Activated T-cell treated with anti-CD3 and anti-CD28 coated beads, Interleukin-2, amount 50 U/mL, for 24 hours (primary cell): ENCODE data around the gene ADNP2.

ENCODE experiments used
- DNase-seq: peaks from one replicate; pipeline ENCODE4 v3.0.0-alpha.2; 2020
- H3K27ac Mint-ChIP-seq: 2 replicates; pipeline ENCODE4 v1.8.0; 2020; ENCODE audit warnings: mild to moderate bottlenecking, mixed read lengths
- H3K27me3 Mint-ChIP-seq: 2 replicates; pipeline ENCODE4 v1.8.0; 2020; ENCODE audit warnings: mixed read lengths
- H3K36me3 Mint-ChIP-seq: 2 replicates; pipeline ENCODE4 v1.8.0; 2020; ENCODE audit warnings: low read depth, mixed read lengths
- H3K4me1 Mint-ChIP-seq: 2 replicates; pipeline ENCODE4 v1.8.0; 2020; ENCODE audit warnings: low read depth, mixed read lengths
- H3K4me3 Mint-ChIP-seq: 2 replicates; pipeline ENCODE4 v1.8.0; 2020; ENCODE audit warnings: mild to moderate bottlenecking, moderate library complexity, mixed read lengths
- H3K9me3 Mint-ChIP-seq: 2 replicates; pipeline ENCODE4 v1.8.0; 2020; ENCODE audit warnings: mixed read lengths

ADNP2 gene

GRCh38 chr18:80126797-80127196 is 17.7 kb downstream of the ADNP2 start:
- H3K27ac Mint-ChIP-seq, result peak overlapping the region; percentile 80
- H3K4me3 Mint-ChIP-seq, result peak overlapping the region; percentile 43
- H3K4me1 Mint-ChIP-seq, result peaks cover 61% of the 10 kb centered on the region
- DNase-seq, result no peak
- peaks cover 75% of the 10 kb centered on the region for H3K36me3 Mint-ChIP-seq
- no peaks in the 10 kb centered on the region for H3K9me3 Mint-ChIP-seq
- H3K27me3 Mint-ChIP-seq, result no peaks in the 10 kb centered on the region

GRCh38 chr18:80127635-80128034 is 18.6 kb downstream of the ADNP2 start:
- Mint-ChIP-seq H3K4me1 (peaks cover 60% of the 10 kb centered on the region), H3K27me3 (no peaks in the 10 kb centered on the region), H3K4me3 (no peak overlapping the region), H3K36me3 (peaks cover 75% of the 10 kb centered on the region), H3K27ac (no peak overlapping the region), H3K9me3 (no peaks in the 10 kb centered on the region)
- no peak for DNase-seq

GRCh38 chr18:80129672-80130367 is 20.8 kb downstream of the ADNP2 start:
- H3K27ac Mint-ChIP-seq, result no peak overlapping the region
- peaks cover 81% of the 10 kb centered on the region for H3K36me3 Mint-ChIP-seq
- no peak for DNase-seq

GRCh38 chr18:80130555-80130954 is 21.5 kb downstream of the ADNP2 start:
- no peaks in the 10 kb centered on the region for H3K27me3 Mint-ChIP-seq
- no peak overlapping the region for H3K4me3 Mint-ChIP-seq
- H3K27ac Mint-ChIP-seq, result no peak overlapping the region
- H3K9me3 Mint-ChIP-seq, result no peaks in the 10 kb centered on the region
- DNase-seq, result no peak
- H3K4me1 Mint-ChIP-seq, result peaks cover 57% of the 10 kb centered on the region
- peaks cover 88% of the 10 kb centered on the region for H3K36me3 Mint-ChIP-seq

More at GRCh38 chr18:80129672-80130367, 20.8 kb downstream of the ADNP2 start:
- peaks cover 57% of the 10 kb centered on the region for H3K4me1 Mint-ChIP-seq
- no peaks in the 10 kb centered on the region for H3K9me3 Mint-ChIP-seq
- no peak overlapping the region for H3K4me3 Mint-ChIP-seq
- no peaks in the 10 kb centered on the region for H3K27me3 Mint-ChIP-seq

- Mint-ChIP-seq H3K9me3 (no peaks in the 10 kb centered on the region), H3K4me3 (no peak overlapping the region), H3K4me1 (peaks cover 41% of the 10 kb centered on the region), H3K36me3 (peaks cover 89% of the 10 kb centered on the region), H3K27ac (no peak overlapping the region), H3K27me3 (no peaks in the 10 kb centered on the region)
- DNase-seq, result no peak
Observed at GRCh38 chr18:80132180-80132812, 23.2 kb downstream of the ADNP2 start.

GRCh38 chr18:80133124-80133523 is 24.1 kb downstream of the ADNP2 start:
- Mint-ChIP-seq H3K4me1 (peaks cover 35% of the 10 kb centered on the region), H3K9me3 (no peaks in the 10 kb centered on the region), H3K36me3 (peaks cover 89% of the 10 kb centered on the region), H3K27ac (no peak overlapping the region), H3K27me3 (no peaks in the 10 kb centered on the region), H3K4me3 (no peak overlapping the region)
- DNase-seq, result no peak

GRCh38 chr18:80135136-80135535 is 26.1 kb downstream of the ADNP2 start:
- Mint-ChIP-seq H3K36me3 (peaks cover 96% of the 10 kb centered on the region), H3K27ac (no peak overlapping the region), H3K9me3 (no peaks in the 10 kb centered on the region), H3K27me3 (no peaks in the 10 kb centered on the region), H3K4me1 (peaks cover 24% of the 10 kb centered on the region), H3K4me3 (no peak overlapping the region)
- no peak for DNase-seq

GRCh38 chr18:80136679-80137078 is 27.6 kb downstream of the ADNP2 start:
- no peaks in the 10 kb centered on the region for H3K9me3 Mint-ChIP-seq
- DNase-seq, result no peak
- H3K4me3 Mint-ChIP-seq, result no peak overlapping the region
- H3K27ac Mint-ChIP-seq, result no peak overlapping the region
- H3K36me3 Mint-ChIP-seq, result peaks cover 95% of the 10 kb centered on the region
- peaks cover 12% of the 10 kb centered on the region for H3K4me1 Mint-ChIP-seq
- H3K27me3 Mint-ChIP-seq, result no peaks in the 10 kb centered on the region

GRCh38 chr18:80137137-80137536 is 28.1 kb downstream of the ADNP2 start:
- no peaks in the 10 kb centered on the region for H3K27me3 Mint-ChIP-seq
- no peaks in the 10 kb centered on the region for H3K9me3 Mint-ChIP-seq
- H3K4me1 Mint-ChIP-seq, result peaks cover 7% of the 10 kb centered on the region
- H3K4me3 Mint-ChIP-seq, result no peak overlapping the region
- DNase-seq, result no peak
- no peak overlapping the region for H3K27ac Mint-ChIP-seq
- H3K36me3 Mint-ChIP-seq, result peaks cover 93% of the 10 kb centered on the region

GRCh38 chr18:80137976-80138375 is 28.9 kb downstream of the ADNP2 start:
- H3K27ac Mint-ChIP-seq, result no peak overlapping the region
- no peak for DNase-seq
- H3K9me3 Mint-ChIP-seq, result no peaks in the 10 kb centered on the region
- no peak overlapping the region for H3K4me3 Mint-ChIP-seq
- peaks cover 3% of the 10 kb centered on the region for H3K4me1 Mint-ChIP-seq
- no peaks in the 10 kb centered on the region for H3K27me3 Mint-ChIP-seq
- H3K36me3 Mint-ChIP-seq, result peaks cover 86% of the 10 kb centered on the region

GRCh38 chr18:80140455-80140985 is 31.5 kb downstream of the ADNP2 start:
- Mint-ChIP-seq H3K27me3 (no peaks in the 10 kb centered on the region), H3K9me3 (no peaks in the 10 kb centered on the region), H3K4me3 (no peak overlapping the region), H3K27ac (no peak overlapping the region), H3K4me1 (peaks cover 7% of the 10 kb centered on the region), H3K36me3 (peaks cover 62% of the 10 kb centered on the region)
- DNase-seq, result no peak

- Mint-ChIP-seq H3K27ac (no peak overlapping the region), H3K9me3 (no peaks in the 10 kb centered on the region), H3K36me3 (peaks cover 41% of the 10 kb centered on the region), H3K27me3 (peaks cover 12% of the 10 kb centered on the region), H3K4me1 (peaks cover 27% of the 10 kb centered on the region), H3K4me3 (no peak overlapping the region)
- DNase-seq, result no peak
Observed at GRCh38 chr18:80143881-80144280, 34.8 kb downstream of the ADNP2 start.

GRCh38 chr18:80145196-80145804 is 36.2 kb downstream of the ADNP2 start:
- Mint-ChIP-seq H3K4me3 (no peak overlapping the region), H3K36me3 (peaks cover 33% of the 10 kb centered on the region), H3K4me1 (peaks cover 27% of the 10 kb centered on the region), H3K9me3 (no peaks in the 10 kb centered on the region), H3K27ac (no peak overlapping the region), H3K27me3 (peaks cover 18% of the 10 kb centered on the region)
- no peak for DNase-seq

GRCh38 chr18:80147037-80147417 is 38.0 kb downstream of the ADNP2 start:
- Mint-ChIP-seq H3K9me3 (no peaks in the 10 kb centered on the region), H3K27me3 (peaks cover 18% of the 10 kb centered on the region), H3K27ac (no peak overlapping the region), H3K4me3 (peak overlapping the region; percentile 77), H3K36me3 (peaks cover 23% of the 10 kb centered on the region), H3K4me1 (peaks cover 27% of the 10 kb centered on the region)
- no peak for DNase-seq
